ENCODE data around the gene IL27RA. TPM values are rescaled to one million over a fixed set of nuclear protein-coding genes. Genes with fewer than 3 reads are reported as not detected.

The IL27RA gene
- total RNA-seq, 1 donor from 2014 or later = 1.9 TPM

DNA sequence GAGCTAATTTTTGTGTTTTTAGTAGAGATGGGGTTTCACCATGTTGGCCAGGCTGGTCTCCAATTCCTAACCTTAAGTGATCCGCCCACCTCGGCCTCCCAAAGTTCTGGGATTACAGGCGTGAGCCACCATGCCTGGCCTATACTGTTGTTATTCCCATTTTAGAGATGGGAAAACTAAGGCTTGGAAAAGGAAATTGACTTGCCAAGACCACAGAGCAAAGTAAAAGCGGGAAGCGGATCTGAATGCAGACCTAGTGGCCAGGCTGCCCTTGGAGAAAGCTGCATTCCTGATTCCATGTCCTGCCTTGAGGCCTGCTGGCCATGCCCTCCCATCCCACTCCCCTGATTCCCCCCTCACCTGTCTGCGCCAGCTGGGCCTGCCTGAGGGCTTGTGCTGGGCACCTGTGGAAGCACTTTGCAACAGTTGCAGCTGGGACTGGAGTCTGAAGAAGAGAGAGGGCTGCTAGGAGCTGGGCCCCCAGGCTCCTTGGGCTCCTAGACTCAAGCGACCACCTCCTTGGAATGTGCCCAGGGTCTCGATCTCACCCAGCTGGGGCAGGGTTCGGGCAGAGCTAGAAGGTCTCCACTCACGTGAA, 24.6 kb downstream of the IL27RA start:
- Mint-ChIP-seq H3K4me1 (ENCODE audit: unreplicated experiment) (peaks cover 12% of the 10 kb centered on the region), H3K27me3 (ENCODE audit: unreplicated experiment) (peaks cover 13% of the 10 kb centered on the region), H3K36me3 (ENCODE audit: unreplicated experiment) (peaks cover 3% of the 10 kb centered on the region), H3K27ac (ENCODE audit: unreplicated experiment) (no peak overlapping the region), H3K4me3 (ENCODE audit: unreplicated experiment) (no peak overlapping the region), H3K9me3 (ENCODE audit: unreplicated experiment) (no peaks in the 10 kb centered on the region)
- TF ChIP-seq, protein P1, sequence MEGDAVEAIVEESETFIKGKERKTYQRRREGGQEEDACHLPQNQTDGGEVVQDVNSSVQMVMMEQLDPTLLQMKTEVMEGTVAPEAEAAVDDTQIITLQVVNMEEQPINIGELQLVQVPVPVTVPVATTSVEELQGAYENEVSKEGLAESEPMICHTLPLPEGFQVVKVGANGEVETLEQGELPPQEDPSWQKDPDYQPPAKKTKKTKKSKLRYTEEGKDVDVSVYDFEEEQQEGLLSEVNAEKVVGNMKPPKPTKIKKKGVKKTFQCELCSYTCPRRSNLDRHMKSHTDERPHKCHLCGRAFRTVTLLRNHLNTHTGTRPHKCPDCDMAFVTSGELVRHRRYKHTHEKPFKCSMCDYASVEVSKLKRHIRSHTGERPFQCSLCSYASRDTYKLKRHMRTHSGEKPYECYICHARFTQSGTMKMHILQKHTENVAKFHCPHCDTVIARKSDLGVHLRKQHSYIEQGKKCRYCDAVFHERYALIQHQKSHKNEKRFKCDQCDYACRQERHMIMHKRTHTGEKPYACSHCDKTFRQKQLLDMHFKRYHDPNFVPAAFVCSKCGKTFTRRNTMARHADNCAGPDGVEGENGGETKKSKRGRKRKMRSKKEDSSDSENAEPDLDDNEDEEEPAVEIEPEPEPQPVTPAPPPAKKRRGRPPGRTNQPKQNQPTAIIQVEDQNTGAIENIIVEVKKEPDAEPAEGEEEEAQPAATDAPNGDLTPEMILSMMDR (IDR thresholded peaks at IDR 0.05) = no peak
- DNase-seq (ENCODE audit: extremely low spot score, unreplicated experiment) = no peak

- Mint-ChIP-seq H3K27me3 (ENCODE audit: unreplicated experiment) (peaks cover 15% of the 10 kb centered on the region), H3K4me1 (ENCODE audit: unreplicated experiment) (peaks cover 12% of the 10 kb centered on the region), H3K36me3 (ENCODE audit: unreplicated experiment) (peaks cover 3% of the 10 kb centered on the region), H3K9me3 (ENCODE audit: unreplicated experiment) (no peaks in the 10 kb centered on the region), H3K27ac (ENCODE audit: unreplicated experiment) (no peak overlapping the region), H3K4me3 (ENCODE audit: unreplicated experiment) (peak overlapping the region; percentile 55)
- no peak for DNase-seq (ENCODE audit: extremely low spot score, unreplicated experiment)
- TF ChIP-seq, protein P1 (IDR thresholded peaks at IDR 0.05) = no peak
These were observed 25.3 kb downstream of the IL27RA start for GRCh38 chr19:14056741-14057356.

DNA sequence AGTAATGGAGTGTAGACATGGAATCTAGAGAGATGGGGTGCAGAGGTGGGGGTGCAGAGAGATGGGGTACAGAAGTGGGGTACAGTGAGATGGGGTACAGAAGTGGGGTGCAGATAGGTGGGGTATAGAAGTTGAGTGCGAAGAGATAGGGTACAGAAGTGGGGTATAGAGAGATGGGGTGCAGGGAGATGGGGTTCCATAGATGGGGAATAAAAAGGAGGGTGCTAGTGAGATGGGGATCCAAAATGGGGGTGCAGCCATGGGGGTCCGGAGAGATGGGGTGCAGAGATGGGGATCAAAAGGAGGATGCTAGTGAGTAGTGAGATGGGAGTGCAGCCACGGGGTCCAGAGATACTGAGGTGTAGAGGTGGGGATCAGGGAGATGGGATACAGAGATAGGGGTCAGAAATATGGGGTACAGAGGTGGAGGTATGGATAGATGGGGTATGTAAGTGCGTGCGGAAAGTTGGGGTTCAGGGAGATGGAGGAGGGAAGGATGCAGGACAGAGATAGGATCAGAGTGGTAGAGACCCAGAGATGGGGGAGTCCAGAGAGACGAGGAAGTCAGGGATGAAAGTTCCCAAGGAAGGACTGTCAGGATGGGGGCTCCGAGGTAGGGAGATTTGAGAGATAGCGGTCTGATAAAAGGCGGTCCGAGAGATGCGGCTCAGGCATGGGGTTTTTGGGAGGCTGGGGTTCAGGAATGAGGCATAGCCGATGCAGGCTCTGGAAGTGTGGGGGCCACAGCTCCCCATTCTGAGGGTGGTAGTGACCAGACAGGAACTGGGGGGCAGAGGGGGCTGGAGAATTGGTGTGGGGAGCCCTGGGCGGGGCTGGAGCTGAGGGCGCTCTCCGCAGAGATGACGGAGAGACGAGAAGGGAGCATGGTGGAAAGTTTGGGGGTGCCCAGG, 26.9 kb downstream of the IL27RA start:
- DNase-seq (ENCODE audit: extremely low spot score, unreplicated experiment) = no peak
- peaks cover 12% of the 10 kb centered on the region for H3K4me1 Mint-ChIP-seq (ENCODE audit: unreplicated experiment)
- TF ChIP-seq, protein P1 (IDR thresholded peaks at IDR 0.05) = no peak
- H3K27me3 Mint-ChIP-seq (ENCODE audit: unreplicated experiment) = peaks cover 15% of the 10 kb centered on the region
- no peak overlapping the region for H3K27ac Mint-ChIP-seq (ENCODE audit: unreplicated experiment)
- H3K36me3 Mint-ChIP-seq (ENCODE audit: unreplicated experiment) = no peaks in the 10 kb centered on the region
- H3K4me3 Mint-ChIP-seq (ENCODE audit: unreplicated experiment) = peak overlapping the region; percentile 70
- H3K9me3 Mint-ChIP-seq (ENCODE audit: unreplicated experiment) = no peaks in the 10 kb centered on the region

GRCh38 chr19:14059093-14059480, 27.5 kb downstream of the IL27RA start:
- no peak for DNase-seq (ENCODE audit: extremely low spot score, unreplicated experiment)
- Mint-ChIP-seq H3K27me3 (ENCODE audit: unreplicated experiment) (peaks cover 15% of the 10 kb centered on the region), H3K27ac (ENCODE audit: unreplicated experiment) (no peak overlapping the region), H3K4me1 (ENCODE audit: unreplicated experiment) (peaks cover 12% of the 10 kb centered on the region), H3K9me3 (ENCODE audit: unreplicated experiment) (no peaks in the 10 kb centered on the region), H3K4me3 (ENCODE audit: unreplicated experiment) (peak overlapping the region; percentile 26), H3K36me3 (ENCODE audit: unreplicated experiment) (no peaks in the 10 kb centered on the region)
- TF ChIP-seq, protein P1 (IDR thresholded peaks at IDR 0.05) = peak; percentile 63

Data from osteocyte (in vitro differentiated cells).